Measurements from ENCODE around the gene ATP5F1E.
"Not testable (repeated sequence)": the region's sequence is repeated elsewhere in the genome, so short reads cannot be mapped to it uniquely, and the experiment has no call there.

Gene ATP5F1E

DNA sequence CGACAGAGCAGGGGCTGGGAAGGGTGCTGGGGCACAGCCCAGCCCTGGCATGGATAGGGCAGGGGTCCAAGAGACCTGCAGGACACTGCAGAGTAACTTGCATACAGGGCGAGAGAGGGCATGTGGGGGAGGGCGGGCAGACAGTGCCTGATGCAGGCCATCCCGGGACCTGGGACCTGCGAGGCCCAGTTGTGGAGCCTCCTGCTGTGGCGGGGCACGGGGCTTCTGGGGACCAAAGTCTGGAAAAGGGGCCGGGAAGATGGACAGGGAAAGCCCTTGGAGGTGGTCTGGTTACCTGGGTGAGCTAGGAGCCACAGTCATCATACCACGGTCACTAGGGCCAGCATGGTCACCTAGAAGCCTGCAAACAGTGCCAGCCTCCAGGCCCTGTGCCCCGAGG, 13.3 kb downstream of the ATP5F1E start:
- DNase-seq, result no peak

DNA sequence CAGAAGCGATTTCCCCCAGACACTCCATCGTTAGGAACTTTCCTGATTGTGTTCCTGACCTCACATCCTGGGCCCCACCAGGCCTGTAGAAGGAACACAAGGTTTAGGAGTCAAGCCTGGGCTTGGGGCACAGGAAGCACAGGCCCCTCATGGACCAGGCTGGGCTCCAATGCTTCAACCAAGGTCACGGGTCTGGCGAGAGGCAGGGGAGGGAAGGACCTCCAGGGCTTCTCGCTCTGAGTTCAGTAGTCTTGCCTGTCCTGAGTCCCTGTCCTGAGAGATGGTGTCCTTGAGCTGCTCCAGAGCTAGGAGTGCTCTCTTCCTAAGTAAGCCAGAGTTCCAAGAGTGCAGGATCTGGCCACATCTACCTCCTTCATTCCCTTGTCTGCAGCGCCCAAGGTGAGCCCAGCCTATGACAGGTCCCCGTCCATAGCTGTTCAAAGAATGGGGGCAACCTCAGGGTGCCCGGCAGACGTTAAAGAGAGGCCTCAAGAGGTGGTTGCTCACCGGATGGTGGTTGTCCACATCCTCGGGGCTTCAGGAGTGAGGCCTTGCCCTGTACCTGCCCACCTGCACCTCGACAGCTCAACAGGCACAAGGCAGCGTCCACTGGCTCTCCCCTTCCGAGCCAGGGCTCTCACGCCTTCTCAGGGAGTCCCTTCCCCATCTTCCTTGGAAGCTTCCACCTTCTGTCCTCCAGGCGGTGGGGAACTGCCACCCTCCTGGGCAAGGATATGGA, 14.5 kb downstream of the ATP5F1E start:
- no peak for DNase-seq

DNA sequence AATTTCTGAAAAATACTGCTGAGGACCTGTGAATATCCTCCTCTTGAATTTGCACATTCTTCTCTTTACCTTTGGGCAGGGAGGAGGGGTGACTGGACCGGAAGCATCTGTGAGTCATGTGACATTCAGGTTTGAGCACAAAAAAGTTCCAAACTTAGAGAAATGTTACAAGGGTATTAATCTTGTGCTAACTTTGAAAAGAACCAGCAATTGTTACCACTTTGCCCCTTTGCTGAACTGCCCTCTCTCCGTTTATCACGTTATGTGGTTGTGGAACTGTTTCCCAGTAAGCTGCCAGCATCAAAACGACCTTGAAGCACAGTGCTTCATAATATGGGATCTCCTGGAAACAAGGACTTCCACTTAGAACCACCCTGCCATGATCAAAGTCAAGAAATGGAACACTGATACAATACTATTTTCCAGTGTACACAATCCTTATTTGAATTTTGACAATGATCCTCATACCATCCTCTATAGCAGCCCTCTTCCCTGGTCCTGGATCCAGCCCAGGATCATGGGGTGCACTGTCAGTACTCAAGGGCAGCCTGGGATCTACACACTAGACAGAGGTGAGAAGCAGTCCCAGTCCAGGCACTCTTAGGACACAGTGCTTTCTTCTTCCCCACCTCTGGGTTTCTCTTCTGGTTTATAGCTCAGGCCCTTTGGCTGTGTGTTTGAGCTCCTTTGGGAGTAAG, 15.2 kb downstream of the ATP5F1E start:
- DNase-seq, result no peak

DNA sequence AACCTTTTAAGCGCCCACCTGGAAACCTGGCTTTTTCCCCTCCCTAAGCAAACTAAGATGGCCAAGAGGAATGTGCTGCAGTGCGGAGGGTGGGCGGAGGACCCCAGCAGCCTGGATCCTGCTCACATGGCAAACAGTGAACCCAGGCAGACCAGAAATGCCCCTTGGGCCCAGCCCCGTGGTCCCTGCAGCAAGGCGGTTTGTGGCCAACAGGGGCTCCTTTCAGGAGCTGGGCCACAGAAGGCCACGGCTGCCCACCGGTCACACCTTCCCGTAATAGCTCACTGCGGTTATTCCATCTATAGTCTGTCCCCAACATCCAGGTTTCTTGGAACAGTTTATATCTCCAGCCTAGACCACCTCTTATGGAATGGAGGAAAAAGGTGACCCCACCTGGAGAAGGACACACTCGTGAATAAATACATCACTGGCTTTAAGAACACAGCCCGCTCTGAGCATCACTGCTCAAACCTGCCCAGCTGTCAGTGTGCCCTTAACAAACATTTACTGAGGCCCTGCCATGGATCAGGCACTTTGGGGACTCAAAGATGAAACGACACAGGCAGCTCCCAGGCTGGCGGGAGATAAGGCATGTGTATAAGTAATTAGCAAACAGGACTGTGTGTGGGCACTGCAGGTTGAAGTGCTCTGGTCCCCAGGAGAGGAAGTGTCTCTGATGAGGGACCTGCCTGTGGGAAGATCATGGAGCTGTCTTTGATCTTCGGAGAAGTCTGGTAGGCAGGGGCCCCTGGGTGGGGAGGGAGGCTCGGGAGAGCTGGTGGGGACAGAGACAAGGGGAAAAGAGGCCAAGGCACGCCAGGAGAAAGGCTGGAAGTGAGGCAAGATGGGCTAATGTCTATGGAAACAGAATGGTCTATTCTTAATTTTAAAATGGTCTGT, 16.1 kb downstream of the ATP5F1E start:
- DNase-seq, result no peak

DNA sequence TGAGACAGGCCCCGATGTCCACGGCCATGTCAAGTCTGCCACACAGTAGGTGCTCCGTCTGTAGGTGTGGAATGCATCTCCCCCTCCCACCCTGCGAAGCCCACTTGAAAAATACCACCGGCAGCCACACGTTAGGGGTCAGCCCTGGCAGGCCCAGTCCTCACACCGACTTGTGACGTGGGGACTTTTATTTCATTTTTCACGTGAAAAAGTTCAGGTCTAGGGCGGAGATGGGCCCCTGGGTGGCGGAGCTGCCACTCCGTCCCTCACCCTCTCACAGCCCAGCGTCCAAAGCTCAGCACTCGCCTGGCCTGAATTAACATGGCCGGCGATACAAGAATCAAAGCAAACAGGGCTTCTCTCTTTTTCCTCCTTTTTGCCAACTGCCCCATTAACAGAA, 16.7 kb downstream of the ATP5F1E start:
- no peak for DNase-seq

DNA sequence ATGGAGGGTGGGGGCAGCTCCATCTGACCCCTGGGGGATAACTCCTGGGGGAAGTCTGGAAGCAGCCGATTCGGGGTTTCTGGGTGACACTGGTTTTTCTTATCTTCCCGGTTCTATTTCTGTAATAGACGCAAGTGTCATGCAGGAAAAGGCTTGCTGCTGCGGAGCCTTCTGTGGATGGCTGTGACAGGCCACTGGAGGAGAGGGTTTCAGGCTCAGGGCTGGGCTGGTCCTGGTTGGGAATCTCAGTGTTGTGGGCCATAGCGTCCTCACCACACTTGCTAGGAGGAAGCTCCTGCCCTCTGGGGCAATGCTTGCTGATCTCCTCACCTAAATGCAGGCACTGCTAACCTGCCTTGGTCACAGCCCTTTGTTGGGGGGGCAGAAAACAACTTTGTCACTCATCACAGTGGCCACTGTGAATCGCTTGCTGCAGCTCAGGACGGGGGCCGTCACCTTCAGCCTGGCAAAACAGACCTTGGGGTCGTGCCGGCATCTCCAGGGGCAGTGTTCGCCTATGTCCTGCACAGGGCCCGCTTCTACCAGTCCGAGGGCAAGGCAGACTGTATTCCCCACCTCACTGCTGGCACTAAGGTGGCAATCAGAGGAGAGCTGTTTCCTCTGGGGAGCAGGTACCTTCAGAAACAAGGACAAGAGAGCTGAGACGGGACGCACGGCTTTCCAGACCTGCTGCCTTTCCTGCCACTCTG, 17.3 kb downstream of the ATP5F1E start:
- DNase-seq, result no peak

DNA sequence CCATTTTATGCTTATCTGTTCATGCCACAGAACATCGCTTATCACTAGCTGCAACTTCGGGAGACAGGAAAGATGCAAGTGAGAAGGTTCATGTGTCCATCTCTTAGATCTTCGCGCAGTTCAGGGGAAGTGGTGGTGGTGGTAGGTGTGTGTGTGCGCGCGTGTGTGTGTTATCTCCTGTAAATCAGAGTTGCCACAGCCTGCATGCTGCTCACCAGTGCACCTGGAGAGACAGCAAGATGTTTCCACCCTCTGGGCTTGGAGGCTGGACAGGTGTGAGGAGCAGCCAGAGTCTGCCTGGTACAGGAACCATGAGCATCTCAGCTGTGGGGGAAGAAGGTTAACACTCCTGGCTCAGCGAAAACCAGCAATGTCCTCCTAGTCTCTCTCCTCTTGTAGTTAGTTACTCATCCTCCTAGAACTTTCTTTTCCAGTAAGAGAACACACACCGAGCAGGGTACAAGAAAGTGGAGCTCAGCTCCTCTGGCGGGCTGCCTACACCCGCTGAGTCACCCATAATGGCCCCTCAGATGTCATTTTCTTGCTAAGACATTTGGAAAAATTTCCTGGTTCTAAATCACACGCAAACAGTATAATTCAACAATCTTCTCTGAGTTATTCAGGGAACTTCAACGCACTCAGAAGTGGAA, 18.1 kb downstream of the ATP5F1E start:
- DNase-seq, result no peak

DNA sequence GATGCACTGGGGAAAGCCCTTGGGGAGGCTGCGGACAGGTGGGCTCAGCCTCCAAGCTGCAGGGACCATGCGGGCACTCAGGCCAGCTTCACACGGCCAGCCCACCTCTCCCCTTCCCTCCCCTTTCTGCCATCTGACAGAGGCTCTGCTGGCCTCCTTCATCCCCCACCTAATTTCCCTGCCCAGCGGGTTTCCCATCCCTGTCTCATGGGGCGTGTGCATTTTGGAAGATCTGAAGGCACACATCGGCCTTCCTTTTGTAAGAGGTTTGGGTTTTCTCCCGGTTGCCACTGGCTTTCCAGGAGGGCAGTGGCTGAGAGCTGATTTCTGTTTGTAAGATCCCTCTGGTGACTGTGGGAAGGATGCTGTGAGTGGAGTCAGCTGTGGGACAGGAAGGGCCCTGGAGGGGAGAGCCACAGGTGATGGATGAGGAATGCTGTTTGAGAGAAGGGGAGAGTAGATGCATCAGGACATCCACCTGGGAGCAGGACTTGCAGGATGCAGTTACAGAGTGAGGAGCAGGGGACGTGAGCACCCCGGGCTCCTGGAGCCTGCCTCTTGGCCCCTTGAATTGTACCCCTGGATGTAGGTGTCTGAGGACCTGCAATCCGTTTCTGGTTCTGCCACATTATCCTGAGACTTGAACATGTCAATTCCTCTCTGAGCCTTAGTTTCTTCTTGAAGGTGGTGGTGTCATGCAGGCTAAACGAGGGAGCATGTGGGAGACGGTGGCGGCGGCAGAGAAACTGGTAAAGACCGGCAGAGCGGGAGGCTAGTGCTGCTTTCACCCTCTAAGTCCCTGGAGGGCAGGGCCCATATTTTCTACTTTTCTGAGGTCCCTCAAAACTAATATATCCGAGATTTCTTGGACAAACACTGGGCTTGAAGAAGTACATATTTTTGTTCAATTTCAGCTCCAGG, 18.8 kb downstream of the ATP5F1E start:
- DNase-seq, result no peak

DNA sequence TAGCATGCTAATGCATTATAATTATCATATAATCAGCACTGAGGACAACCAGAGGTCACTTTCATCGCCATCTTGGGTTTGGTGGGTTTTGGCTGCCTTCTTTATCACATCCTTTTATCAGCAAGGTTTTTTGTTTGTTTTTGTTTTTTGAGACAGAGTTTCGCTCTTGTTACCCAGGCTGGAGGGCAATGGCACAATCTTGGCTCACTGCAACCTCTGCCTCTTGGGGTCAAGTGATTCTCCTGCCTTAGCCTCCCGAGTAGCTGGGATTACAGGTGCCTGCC, 20.3 kb downstream of the ATP5F1E start:
- DNase-seq, result not testable (repeated sequence)

DNA sequence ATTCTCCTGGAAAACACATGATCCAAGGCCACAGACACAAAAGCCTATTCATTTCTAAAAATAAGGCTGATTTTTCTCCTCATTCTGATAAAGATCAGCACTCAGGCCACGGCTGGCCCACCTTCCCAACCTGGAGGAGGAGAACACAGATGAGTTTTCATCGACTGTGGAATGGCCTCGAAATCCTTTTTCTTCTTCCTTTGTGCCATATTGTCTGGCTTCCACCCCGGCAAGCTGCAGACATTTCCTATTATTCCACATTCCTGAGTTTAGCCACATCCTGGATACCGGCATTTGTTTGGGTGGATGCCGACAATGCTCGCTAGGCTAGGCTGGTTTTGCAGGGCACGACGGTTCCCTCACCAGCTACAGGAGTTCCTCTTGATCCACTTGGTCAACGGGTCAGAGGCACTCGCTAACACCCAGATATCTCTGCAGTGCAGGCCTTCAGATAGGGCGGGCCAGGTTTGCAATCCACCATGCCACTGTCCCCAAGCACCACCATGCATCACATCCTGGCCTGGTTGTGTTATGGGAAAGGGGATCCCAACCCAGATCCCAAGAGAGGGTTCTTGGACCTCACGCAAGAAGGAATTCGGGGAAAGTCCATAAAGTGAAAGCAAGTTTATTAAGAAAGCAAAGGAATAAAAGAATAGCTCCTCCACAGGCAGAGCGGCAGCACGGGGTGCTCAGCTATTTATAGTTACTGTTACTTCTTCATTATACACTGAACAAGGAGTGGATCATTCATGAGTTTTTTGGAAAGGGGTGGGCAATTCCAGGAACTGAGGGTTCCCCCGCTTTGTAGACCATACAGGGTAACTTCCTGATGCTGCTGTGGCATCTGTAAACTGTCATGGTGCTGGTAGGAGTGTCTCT, 20.9 kb downstream of the ATP5F1E start:
- DNase-seq, result no peak

DNA sequence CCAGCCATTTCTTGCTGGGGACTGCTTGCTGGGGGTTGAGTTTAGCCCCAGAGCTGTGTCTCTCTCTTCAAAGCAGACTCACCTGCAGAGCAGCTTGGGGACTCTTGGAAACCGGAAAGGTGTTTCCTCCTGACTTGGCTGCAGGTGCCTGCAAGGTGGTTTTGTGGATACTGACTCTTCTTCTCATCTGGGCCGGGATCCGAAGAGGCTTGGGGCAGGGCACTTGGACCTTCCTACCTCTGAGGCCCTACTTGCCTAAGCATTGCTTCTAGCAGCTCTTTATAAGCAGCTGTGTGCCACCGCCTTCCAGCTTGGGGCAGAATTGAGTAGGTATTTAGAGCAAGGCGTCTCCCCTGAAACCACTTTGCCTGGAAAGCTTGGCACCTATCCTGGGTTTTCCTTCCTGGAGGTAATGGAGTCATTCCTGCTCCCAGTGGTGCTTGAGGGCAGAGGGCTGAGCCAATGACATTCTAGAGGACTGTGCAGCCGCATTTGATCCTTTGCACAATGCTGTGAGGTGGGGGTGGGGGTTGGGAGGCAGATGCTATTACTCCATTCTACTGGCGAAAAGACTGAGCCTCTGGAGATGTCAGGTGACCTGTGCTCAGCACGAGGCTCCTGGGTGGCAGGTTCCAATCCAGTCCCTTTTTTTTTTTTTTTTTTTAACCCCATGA, 21.7 kb downstream of the ATP5F1E start:
- no peak for DNase-seq

DNA sequence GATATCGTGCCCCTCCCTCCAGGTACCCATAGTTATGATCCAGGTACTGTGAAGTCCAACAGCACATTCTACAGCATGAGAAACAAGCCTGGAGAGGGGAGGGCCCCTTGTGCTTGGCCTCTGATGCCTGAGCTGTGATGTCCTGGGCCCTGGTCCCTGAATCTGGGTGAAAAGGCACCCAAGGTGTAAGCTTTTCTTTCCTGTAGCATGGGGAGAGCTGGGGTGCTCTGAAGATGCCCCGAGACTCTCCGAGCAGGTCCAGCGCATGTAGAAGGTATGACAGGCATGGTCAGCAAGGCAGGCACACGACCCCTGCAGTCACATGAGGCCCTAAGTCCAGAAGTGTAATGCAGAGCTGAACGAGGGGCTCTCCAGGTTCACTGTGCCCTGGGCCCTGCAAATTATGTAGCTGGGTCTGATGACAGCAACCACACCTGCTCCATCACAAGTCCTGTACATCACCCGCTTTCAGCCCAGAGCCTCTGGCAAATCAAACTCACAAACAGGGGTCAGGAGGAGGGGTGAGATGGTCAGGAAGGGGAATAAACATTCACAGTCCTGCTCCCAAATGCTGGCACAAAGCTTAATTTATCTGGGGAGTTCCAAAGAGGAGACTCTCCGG, 23.3 kb downstream of the ATP5F1E start:
- DNase-seq, result no peak

DNA sequence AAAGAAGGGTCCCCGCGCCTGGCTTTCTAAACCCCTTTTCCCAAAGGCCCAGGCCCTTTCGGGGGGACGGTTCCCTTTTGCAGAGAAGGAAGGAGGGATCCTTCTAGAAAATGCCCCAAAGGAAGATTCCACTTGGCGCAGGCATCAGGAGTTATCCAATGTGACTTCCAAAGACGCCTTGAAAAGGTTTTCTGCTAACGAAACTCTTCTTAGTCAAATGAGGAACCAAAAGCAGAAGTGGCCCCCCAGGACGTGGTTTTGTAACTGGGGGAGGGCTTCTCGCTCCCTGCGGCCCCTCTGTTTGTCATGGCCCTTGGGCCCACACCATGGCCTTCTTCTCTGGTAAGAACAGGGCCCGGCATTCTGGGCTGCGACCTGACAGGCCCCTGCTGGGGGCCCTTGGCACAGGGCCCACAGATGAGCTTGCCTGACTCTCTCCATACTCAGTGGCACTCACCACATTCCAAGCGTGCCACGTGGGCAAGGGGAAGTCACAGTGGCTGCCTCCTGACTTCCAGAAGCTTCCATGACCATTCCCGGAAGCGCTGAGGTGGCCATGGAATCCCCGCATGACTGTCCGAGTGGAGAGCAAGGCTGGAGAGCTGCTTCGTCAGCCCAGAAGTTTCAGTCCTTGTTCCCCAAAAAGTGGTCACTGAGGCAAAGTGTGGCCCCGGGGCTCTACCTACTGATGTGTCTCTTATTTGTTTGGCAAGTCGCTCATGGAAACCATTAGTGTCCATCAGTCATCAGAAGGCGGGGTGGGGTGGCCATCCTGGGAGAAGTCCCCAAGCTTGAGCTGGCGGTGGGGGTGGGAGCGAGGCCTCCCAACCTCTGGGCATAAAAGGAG, 24.2 kb downstream of the ATP5F1E start:
- no peak for DNase-seq

DNA sequence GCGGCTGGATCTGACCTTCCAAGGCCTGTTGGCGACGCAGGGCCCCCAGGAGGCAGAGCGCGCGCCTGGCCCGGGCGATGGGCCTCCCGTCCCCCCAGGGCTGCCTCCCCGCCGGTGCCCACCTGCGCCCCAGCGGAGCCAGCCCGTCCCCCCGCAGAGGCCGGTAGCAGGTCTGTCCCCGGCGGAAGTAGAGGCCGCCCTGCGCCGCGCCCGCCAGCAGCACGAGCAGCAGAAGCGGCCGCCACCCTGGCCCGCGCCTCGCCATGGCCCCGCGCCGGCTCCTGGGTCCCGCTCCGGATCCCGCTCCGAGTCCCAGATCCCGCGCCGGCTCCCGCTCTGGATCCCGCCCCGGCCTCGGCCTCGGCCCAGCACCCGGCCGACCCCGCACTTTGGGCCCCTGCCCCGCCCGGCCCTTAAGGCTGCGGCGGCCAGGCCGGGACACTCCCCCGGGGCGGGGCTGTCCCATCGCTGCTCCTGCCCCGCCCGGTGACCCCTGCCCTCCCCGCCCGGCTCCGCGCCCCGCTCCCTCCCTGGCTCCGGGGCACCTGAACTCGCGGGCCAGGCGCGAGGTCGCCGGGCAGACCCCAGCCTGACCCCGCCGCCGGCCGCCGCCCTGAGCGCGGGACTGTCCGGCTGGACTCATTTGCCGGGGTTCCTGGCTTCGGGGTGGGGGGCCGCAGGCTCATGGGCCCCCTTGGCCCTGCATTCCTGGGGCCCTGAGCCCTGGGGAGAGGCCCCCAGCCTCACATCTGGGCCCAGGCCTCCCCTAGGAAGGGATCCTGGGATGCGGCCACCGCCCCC, 25.1 kb downstream of the ATP5F1E start, which contains the start of gene CTSZ:
Gene CTSZ, minus strand, starts transcription at position 391 of the 801 bp plus-strand sequence. Its CDS starts 126 bp downstream, at position 265.
- no peak for DNase-seq

DNA sequence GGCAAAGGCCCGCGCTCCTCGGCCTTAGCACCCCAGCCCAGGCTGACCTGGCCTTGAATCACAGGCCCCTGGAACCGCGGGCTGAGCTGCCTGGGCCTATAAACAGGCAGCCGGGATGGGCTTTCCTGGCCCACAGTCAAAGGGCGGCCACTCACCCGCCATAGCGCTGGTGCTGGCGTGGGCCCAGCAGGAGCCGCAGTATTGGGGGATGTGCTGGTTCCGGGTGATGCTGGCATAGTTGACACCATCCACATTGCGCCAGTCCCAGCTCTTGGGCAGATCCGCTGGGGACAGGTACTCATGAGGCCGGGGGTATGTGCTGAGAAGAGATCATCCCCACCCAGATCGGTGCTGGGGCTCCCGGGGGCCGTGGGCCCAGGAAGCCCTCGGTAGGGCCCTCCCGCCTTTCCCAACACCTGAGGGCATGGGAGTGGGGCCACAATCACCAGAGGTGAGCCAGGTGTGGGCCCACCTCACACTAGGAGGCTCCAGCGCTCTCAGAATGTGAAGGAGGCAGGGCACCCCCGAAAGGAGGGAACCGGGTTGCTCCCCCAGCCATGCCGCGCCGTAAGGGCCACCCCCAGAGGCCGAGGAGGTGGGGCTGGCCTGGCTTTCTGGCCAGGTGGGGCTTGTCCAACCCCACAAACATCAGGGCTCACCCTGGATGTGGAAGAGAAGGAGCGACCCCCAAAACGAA, 25.8 kb downstream of the ATP5F1E start:
- no peak for DNase-seq

DNA sequence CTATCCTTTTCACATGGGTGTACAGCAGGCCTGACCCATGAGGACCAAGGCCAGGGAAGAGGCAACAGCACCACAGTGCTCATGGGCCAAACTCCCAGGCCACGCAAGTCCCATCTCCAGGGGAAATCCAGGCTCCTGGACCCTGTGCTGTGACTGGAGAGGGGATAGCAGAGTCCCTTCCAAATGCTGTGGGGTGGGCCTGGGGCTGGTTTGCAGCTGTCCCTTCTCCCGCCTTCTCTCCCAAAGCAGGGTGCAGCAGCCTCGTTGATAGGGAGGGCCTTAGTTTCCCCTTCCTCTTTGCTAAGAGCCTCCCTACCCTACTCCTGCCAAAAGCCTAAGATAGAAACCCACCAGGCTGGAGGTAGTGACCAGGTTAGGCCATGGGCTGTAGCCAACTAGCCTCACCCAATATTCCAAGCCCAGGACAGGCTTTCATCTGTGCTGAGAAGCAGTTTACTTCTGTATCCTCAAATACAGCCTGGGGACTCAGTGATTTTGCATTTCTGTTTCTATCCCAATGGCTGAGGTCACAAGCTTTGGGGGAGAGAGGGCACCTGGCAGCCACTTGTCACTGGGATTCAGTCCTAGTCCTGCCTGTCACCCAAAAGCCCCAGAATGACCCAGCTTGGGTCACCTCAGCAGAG, 26.5 kb downstream of the ATP5F1E start:
- no peak for DNase-seq
